Measurements from ENCODE around the gene POU2F3. TPM values are rescaled to one million over a fixed set of nuclear protein-coding genes. Genes with fewer than 3 reads are reported as not detected.
"Not testable (repeated sequence)": the region's sequence is repeated elsewhere in the genome, so short reads cannot be mapped to it uniquely, and the experiment has no call there.

Gene POU2F3
- total RNA-seq, 4 donors from 2014 or later, result 58.2 to 219 (median 105) TPM

DNA sequence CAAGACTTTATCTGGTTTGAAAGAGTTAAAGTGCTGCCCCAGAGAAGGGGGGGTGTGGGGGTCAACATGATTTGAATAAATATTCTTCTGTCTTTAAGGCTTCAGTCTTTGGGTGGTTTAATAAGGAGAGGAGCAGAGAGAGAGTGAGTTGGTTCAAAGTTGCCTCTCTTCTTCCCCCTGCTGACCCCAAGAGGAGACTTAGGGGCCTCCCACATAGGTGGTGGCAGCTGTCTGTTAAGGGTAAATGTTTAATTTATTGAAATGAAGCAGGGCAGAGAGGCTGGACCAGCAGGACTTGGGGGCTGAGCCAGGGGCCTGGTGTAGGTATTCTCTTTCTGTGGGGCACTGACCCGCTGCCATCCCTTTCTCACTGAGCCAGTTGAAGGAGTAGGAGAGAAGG lies 5.5 kb downstream of the POU2F3 start:
- Histone ChIP-seq H3K4me3 (no peak overlapping the region), H3K4me1 (peaks cover 31% of the 10 kb centered on the region), H3K27me3 (peaks cover 20% of the 10 kb centered on the region), H3K9me3 (no peaks in the 10 kb centered on the region), H3K36me3 (no peaks in the 10 kb centered on the region), H3K27ac (no peak overlapping the region)
- WGBS, result 96% methylated on average over 1 of the region's 1 CpG
- TF ChIP-seq EP300 (IDR thresholded peaks at IDR 0.05) (no peak), POLR2AphosphoS5 (IDR thresholded peaks at IDR 0.05) (no peak), POLR2A (IDR thresholded peaks at IDR 0.05) (no peak)
- TF ChIP-seq, protein P1, sequence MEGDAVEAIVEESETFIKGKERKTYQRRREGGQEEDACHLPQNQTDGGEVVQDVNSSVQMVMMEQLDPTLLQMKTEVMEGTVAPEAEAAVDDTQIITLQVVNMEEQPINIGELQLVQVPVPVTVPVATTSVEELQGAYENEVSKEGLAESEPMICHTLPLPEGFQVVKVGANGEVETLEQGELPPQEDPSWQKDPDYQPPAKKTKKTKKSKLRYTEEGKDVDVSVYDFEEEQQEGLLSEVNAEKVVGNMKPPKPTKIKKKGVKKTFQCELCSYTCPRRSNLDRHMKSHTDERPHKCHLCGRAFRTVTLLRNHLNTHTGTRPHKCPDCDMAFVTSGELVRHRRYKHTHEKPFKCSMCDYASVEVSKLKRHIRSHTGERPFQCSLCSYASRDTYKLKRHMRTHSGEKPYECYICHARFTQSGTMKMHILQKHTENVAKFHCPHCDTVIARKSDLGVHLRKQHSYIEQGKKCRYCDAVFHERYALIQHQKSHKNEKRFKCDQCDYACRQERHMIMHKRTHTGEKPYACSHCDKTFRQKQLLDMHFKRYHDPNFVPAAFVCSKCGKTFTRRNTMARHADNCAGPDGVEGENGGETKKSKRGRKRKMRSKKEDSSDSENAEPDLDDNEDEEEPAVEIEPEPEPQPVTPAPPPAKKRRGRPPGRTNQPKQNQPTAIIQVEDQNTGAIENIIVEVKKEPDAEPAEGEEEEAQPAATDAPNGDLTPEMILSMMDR (IDR thresholded peaks at IDR 0.05), result no peak
- no peak for DNase-seq (ENCODE audit: low spot score in 2 of 2)

- H3K4me1 ChIP-seq, result peaks cover 10% of the 10 kb centered on the region
- peaks cover 2% of the 10 kb centered on the region for H3K27me3 ChIP-seq
- TF ChIP-seq EP300 (IDR thresholded peaks at IDR 0.05) (no peak), POLR2AphosphoS5 (IDR thresholded peaks at IDR 0.05) (no peak), POLR2A (IDR thresholded peaks at IDR 0.05) (no peak)
- TF ChIP-seq, protein P1 (IDR thresholded peaks at IDR 0.05), result no peak
- WGBS, result 62% methylated on average over 9 of the region's 9 CpGs
- H3K9me3 ChIP-seq, result no peaks in the 10 kb centered on the region
- no peaks in the 10 kb centered on the region for H3K36me3 ChIP-seq
- H3K27ac ChIP-seq, result no peak overlapping the region
- H3K4me3 ChIP-seq, result no peak overlapping the region
- DNase-seq (ENCODE audit: low spot score in 2 of 2), result no peak
These were observed 8.8 kb downstream of the POU2F3 start for GRCh38 chr11:120248551-120249278.

DNA sequence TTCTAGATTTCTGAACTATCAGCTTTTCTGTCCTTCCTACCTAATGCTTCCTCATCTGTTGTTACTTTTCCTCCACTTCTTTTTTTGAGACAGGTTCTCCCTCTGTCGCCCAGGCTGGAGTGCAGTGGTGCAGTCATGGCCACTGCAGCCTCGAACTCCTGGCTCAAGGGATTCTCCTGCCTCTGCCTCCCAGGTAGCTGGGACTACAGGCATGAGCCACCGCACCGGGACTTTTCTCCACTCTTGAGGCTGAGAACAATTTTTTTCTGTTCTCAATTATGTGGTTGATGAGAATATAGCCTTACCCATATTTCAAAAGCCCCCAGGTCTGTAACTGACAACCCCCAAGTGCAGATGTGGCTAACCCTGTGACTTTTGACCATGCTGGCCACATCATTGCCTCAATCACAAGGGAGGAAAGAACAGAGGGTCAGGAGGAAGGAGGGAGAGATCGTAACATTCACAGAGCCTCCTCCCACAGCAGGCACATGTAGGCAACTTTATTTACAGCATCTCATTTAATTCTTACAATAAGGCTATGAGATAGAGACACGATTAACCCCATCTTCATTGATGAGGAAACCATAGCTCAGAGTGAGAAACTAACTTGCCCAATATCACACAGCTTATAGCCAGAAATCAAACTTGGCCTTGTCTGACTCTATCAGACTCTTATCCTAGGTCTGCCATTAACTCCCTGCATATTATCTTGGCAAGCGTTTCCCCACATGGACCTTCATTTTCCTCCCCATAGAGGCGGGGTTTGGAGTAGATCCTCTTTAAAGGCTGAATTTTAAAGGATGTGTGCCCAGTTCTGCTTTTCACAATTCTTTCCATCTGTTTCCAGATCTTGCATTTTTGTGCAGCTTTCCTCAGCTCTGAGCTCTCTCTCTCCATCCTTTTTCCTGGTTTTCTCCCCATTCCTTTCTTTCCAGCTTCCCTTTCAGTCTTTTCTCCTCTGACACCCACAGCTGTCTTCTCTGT lies 9.6 kb downstream of the POU2F3 start:
- peaks cover 3% of the 10 kb centered on the region for H3K27me3 ChIP-seq
- H3K4me3 ChIP-seq, result no peak overlapping the region
- WGBS, result 75% methylated on average over 8 of the region's 8 CpGs
- H3K9me3 ChIP-seq, result no peaks in the 10 kb centered on the region
- peaks cover 10% of the 10 kb centered on the region for H3K4me1 ChIP-seq
- no peak overlapping the region for H3K27ac ChIP-seq
- TF ChIP-seq POLR2A (IDR thresholded peaks at IDR 0.05) (no peak), EP300 (IDR thresholded peaks at IDR 0.05) (no peak), POLR2AphosphoS5 (IDR thresholded peaks at IDR 0.05) (no peak)
- TF ChIP-seq, protein P1 (IDR thresholded peaks at IDR 0.05), result no peak
- no peak for DNase-seq (ENCODE audit: low spot score in 2 of 2)
- no peaks in the 10 kb centered on the region for H3K36me3 ChIP-seq

DNA sequence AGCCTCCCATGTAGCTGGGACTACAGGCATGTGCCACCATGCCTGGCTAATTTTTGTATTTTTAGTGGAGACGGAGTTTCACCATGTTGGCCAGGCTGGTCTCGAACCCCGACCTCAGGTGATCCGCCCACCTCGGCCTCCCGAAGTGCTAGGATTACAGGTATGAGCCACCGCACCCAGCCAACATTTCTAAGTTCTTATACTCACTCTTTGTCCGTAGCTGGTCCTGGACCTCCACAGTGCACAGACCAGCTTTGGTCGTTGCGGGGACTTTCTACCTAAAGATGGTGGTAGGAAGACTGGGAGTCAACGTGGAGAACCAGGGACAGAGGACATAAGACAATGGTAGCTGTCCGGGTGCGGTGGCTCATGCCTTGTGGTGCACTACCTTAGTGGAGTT lies 13.4 kb downstream of the POU2F3 start:
- not testable (repeated sequence) for H3K9me3 ChIP-seq; H3K36me3 ChIP-seq; H3K4me3 ChIP-seq; H3K27ac ChIP-seq; DNase-seq (ENCODE audit: low spot score in 2 of 2)
- H3K27me3 ChIP-seq, result peaks cover 29% of the 10 kb centered on the region
- WGBS, result 89% methylated on average over 13 of the region's 13 CpGs
- peaks cover 14% of the 10 kb centered on the region for H3K4me1 ChIP-seq

DNA sequence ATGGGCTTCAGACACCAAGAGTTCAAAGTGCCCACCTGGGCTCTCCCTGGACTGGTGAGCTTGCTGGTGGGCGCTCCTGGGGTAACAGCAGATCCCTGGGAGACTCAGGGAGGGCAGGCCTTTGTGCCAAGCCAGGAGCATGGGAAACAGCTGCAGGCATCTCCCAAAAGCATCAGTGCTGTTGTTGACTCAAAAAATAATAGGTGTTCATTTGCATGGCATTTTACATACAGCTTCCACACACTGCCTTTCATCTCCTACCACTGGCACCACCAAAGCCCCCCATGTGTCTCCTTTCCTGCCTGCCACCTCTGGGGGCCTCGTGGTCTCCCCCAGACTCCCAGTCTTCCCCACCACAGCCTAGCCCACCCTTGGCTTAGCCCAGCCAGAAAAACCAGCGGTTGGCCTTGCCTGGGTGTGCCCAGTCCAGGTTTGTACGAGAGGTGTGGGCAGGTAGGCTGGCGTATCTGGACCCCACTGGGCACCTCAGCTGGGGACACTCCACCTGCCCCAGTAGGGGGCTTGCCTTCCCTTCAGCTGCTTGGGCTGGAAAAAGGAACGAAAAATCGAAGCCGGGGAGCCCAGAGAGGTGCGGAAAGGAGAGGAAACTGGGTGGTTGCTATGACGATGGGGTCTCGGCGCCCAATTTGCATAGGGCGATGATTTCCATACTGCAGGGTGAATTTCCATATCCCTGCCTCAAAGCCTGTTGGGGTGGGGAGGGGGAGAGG lies 15.0 kb downstream of the POU2F3 start:
- Histone ChIP-seq H3K27ac (no peak overlapping the region), H3K4me3 (no peak overlapping the region), H3K4me1 (peaks cover 20% of the 10 kb centered on the region), H3K36me3 (no peaks in the 10 kb centered on the region), H3K27me3 (peaks cover 36% of the 10 kb centered on the region), H3K9me3 (no peaks in the 10 kb centered on the region)
- TF ChIP-seq EP300 (IDR thresholded peaks at IDR 0.05), result no peak
- no peak for TF ChIP-seq POLR2A (IDR thresholded peaks at IDR 0.05)
- TF ChIP-seq POLR2AphosphoS5 (IDR thresholded peaks at IDR 0.05), result no peak
- TF ChIP-seq, protein P1 (IDR thresholded peaks at IDR 0.05), result no peak
- WGBS, result 33% methylated on average over 12 of the region's 13 CpGs
- no peak for DNase-seq (ENCODE audit: low spot score in 2 of 2)
